Measurements from ENCODE around the gene BCL11B.

- TF ChIP-seq POLR2A (IDR thresholded peaks at IDR 0.05; ENCODE audit: low read length) (no peak), GATA1 (IDR thresholded peaks at IDR 0.05; ENCODE audit: low read depth, low read length) (no peak)
Observed at GRCh38 chr14:99260587-99261551, 11.1 kb downstream of the BCL11B start.

Measured in erythroblast (primary cell).